K562 (cell line): ENCODE measurements around the gene TEX35. TPM values are rescaled to one million over a fixed set of nuclear protein-coding genes. Genes with fewer than 3 reads are reported as not detected.

ENCODE experiments used
- ATAC-seq: fragments of 200-7000 bp; cut with Tn5 transposase; 3 replicates; pipeline ENCODE4 v1.9.1; 2020; ENCODE audit warnings: moderate library complexity
- BruUV-seq: library from RNA; stranded (reverse); fragments of 400-500 nt; replicated peaks from 2 replicates; lab custom pipeline; 2021; lab: Mats Ljungman, UMichigan
- CTCF ChIA-PET: fragments of 300-600 bp; formaldehyde crosslinking; extraction: SDS; loops from one replicate; lab custom pipeline; 2021; ENCODE audit warnings: low intra/inter-chr PET ratio; lab: Yijun Ruan, JAX
- POLR2A ChIA-PET: fragments of 300-600, 350-650 bp; sonication (Branson Sonifier 250); formaldehyde crosslinking; extraction: SDS; loops from one replicate; lab custom pipeline; 2021; ENCODE audit warnings: antibody characterized with exemption, inconsistent platforms; lab: Yijun Ruan, JAX
- DNase-seq, 4 experiments: peaks; one replicate each; pipeline versions ENCODE4 v3.0.0 to v3.0.0-alpha.2; 2011 to 2018; ENCODE audit warnings: low spot score in 3 of 4, mixed read lengths in 3 of 4; ENCODE audit errors: extremely low read depth in 1 of 4
- FAIRE-seq: peaks from 2 replicates; lab custom pipeline; 2011; peaks lifted over from hg19 to GRCh38; lab: Jason Lieb, UNC
- H2AFZ ChIP-seq: 2 replicates; pipeline ENCODE4 v1.6.0; 2011; ENCODE audit warnings: low read depth, low read length, control low read depth, inconsistent platforms
- H3K27ac ChIP-seq: fragments of 200-600 bp; 3 replicates; pipeline ENCODE4 v1.8.0; 2011; ENCODE audit warnings: low read depth, mild to moderate bottlenecking, control low read depth, inconsistent platforms, low read length, moderate library complexity, mixed read lengths; ENCODE audit errors: extremely low read depth
- H3K27me3 ChIP-seq, 2 experiments: fragments of 300-600 bp in 1 of 2; 2 replicates in 1 of 2; 3 replicates in 1 of 2; pipeline versions ENCODE4 v1.6.0 to v1.8.0; 2011; ENCODE audit warnings: inconsistent platforms in 2 of 2, low read length in 2 of 2, mild to moderate bottlenecking in 1 of 2, mixed read lengths in 1 of 2, moderate library complexity in 1 of 2; ENCODE audit not compliant: control insufficient read depth in 2 of 2, insufficient read depth in 2 of 2
- H3K36me3 ChIP-seq: fragments of 300-600 bp; 3 replicates; pipeline ENCODE4 v1.8.0; 2011; ENCODE audit warnings: mild to moderate bottlenecking, low read length, inconsistent platforms; ENCODE audit not compliant: control insufficient read depth, insufficient read depth
- H3K4me1 ChIP-seq, 2 experiments: fragments of 200-600 bp in 1 of 2; replicated peaks in 1 of 2; 2 replicates in 1 of 2; 3 replicates in 1 of 2; pipeline versions ENCODE4 v1.5.1 to v1.8.0; 2011; ENCODE audit warnings: inconsistent platforms in 2 of 2, low read length in 2 of 2, mild to moderate bottlenecking in 1 of 2, mixed read lengths in 1 of 2, moderate library complexity in 1 of 2; ENCODE audit not compliant: control insufficient read depth in 2 of 2, insufficient read depth in 2 of 2
- H3K4me2 ChIP-seq: 2 replicates; pipeline ENCODE4 v1.6.1; 2011; ENCODE audit warnings: low read length, control low read depth, inconsistent platforms, mixed read lengths; ENCODE audit not compliant: insufficient read depth
- H3K4me3 ChIP-seq: fragments of 200-600 bp; sonication (generic), shearing (Covaris generic); 2 replicates; pipeline ENCODE4 v1.5.1; 2016; ENCODE audit warnings: control low read depth, inconsistent platforms
- H3K79me2 ChIP-seq: fragments of 200-600 bp; 3 replicates; pipeline ENCODE4 v1.8.0; 2011; ENCODE audit warnings: low read length, inconsistent platforms; ENCODE audit not compliant: control insufficient read depth, insufficient read depth
- H3K9ac ChIP-seq, 2 experiments: 2 replicates each; pipeline versions ENCODE4 v1.6.0 to v1.6.1; 2011; ENCODE audit warnings: low read depth in 2 of 2, low read length in 2 of 2, control low read depth in 1 of 2, inconsistent platforms in 1 of 2, mild to moderate bottlenecking in 1 of 2, mixed read lengths in 1 of 2; ENCODE audit not compliant: insufficient read depth in 1 of 2
- H3K9me1 ChIP-seq: one replicate; pipeline ENCODE4 v1.6.0; 2011; ENCODE audit warnings: inconsistent platforms, mild to moderate bottlenecking, low read length, moderate library complexity; ENCODE audit not compliant: control insufficient read depth, insufficient read depth
- H3K9me3 ChIP-seq: replicated peaks from 2 replicates; pipeline ENCODE4 v1.5.1; 2011; ENCODE audit warnings: low read depth, low read length, inconsistent platforms; ENCODE audit not compliant: control insufficient read depth, insufficient read depth
- H4K20me1 ChIP-seq: replicated peaks from 2 replicates; pipeline ENCODE4 v1.6.1; 2011; ENCODE audit warnings: low read length, inconsistent platforms, mixed read lengths; ENCODE audit not compliant: control insufficient read depth, insufficient read depth
- ARHGAP35 ChIP-seq: fragments of 450-650 bp; IDR thresholded peaks from 2 replicates; pipeline ENCODE4 v1.6.1; 2018; ENCODE audit not compliant: partially characterized antibody
- ARID3A ChIP-seq: IDR thresholded peaks from 2 replicates; pipeline ENCODE4 v1.6.1; 2012; ENCODE audit warnings: low read depth, low read length, improper control_type of control experiment, borderline replicate concordance
- CEBPB ChIP-seq: fragments of 450-650 bp; IDR thresholded peaks from 2 replicates; pipeline ENCODE4 v1.6.1; 2016; ENCODE audit warnings: missing genetic modification characterization, missing compliant biosample characterization
- E2F6 ChIP-seq, 2 experiments: IDR thresholded peaks; 2 replicates each; pipeline ENCODE4 v1.6.1; 2011; ENCODE audit warnings: borderline replicate concordance in 1 of 2, control low read depth in 1 of 2, low read depth in 1 of 2, low read length in 1 of 2, mild to moderate bottlenecking in 1 of 2, mixed read lengths in 1 of 2, moderate library complexity in 1 of 2; ENCODE audit not compliant: insufficient read depth in 1 of 2, insufficient read length in 1 of 2, poor library complexity in 1 of 2, severe bottlenecking in 1 of 2; ENCODE audit errors: extremely low read depth in 1 of 2
- ELF4 ChIP-seq: fragments of 450-650 bp; formaldehyde crosslinking; IDR thresholded peaks from 2 replicates; pipeline ENCODE4 v1.4.0; 2022; ENCODE audit warnings: missing genetic modification characterization
- GATAD2B ChIP-seq: fragments of 450-650 bp; IDR thresholded peaks from 2 replicates; pipeline ENCODE4 v1.6.1; 2017; ENCODE audit warnings: mild to moderate bottlenecking, borderline replicate concordance
- HMGN3 ChIP-seq: IDR thresholded peaks from 2 replicates; pipeline ENCODE4 v1.6.1; 2011; ENCODE audit warnings: borderline replicate concordance, low read depth, mild to moderate bottlenecking, mixed read lengths, low read length; ENCODE audit not compliant: insufficient read length; ENCODE audit errors: extremely low read depth
- HSF4 ChIP-seq: fragments of 250-450 bp; sonication (Bioruptor Pico); IDR thresholded peaks from 2 replicates; pipeline ENCODE4 v2.1.2; 2022; ENCODE audit warnings: mild to moderate bottlenecking, moderate library complexity, borderline replicate concordance
- KDM1A ChIP-seq, 2 experiments: fragments of 450-650 bp; IDR thresholded peaks; 2 replicates each; pipeline ENCODE4 v1.6.1; 2016; ENCODE audit warnings: mild to moderate bottlenecking in 2 of 2
- MECOM ChIP-seq: fragments of 250-450 bp; sonication (Bioruptor Pico); IDR thresholded peaks from 2 replicates; pipeline ENCODE4 v1.8.0; 2022; ENCODE audit warnings: inconsistent platforms
- RBM39 ChIP-seq: fragments of 200-400 bp; formaldehyde crosslinking; optimal IDR thresholded peaks from 2 replicates; pipeline ENCODE3; 2018; ENCODE audit warnings: low read depth, low read length
- SUPT5H ChIP-seq: fragments of 450-650 bp; IDR thresholded peaks from 2 replicates; pipeline ENCODE4 v1.6.1; 2016
- TBL1XR1 ChIP-seq, 2 experiments: IDR thresholded peaks; 2 replicates each; pipeline ENCODE4 v1.6.1; 2012; ENCODE audit warnings: improper control_type of control experiment in 2 of 2, low read length in 2 of 2, mild to moderate bottlenecking in 1 of 2
- ZNF764 ChIP-seq: fragments of 250-450 bp; sonication (Bioruptor Pico); IDR thresholded peaks from 2 replicates; pipeline ENCODE4 v1.4.0; 2020; ENCODE audit warnings: low read depth, mild to moderate bottlenecking, moderate library complexity
- ZNF780A ChIP-seq: fragments of 250-450 bp; sonication (Bioruptor Pico); IDR thresholded peaks from 2 replicates; pipeline ENCODE4 v1.5.0; 2021; ENCODE audit warnings: mild to moderate bottlenecking
- WGBS: fragments of 100-300 bp; shearing (Covaris generic); methylation state at CpG from one replicate; pipeline ENCODE4 v1.1.6; 2016; ENCODE audit warnings: low coverage, mixed read lengths; ENCODE audit not compliant: insufficient coverage; ENCODE audit errors: missing lambda C conversion rate; 5-methylcytosine and 5-hydroxymethylcytosine counted together
- in situ Hi-C: fragments of 300-500 bp; cut with MboI; formaldehyde crosslinking; loops from 4 replicates; pipeline ENCODE4 v1.15.0; 2018; ENCODE audit warnings: inconsistent platforms, mixed read lengths
- intact Hi-C: fragments of 100-400 bp; cut with micrococcal nuclease; formaldehyde crosslinking; loops from 2 replicates; pipeline ENCODE4 v1.14.2; 2022
- polyA plus RNA-seq, 8 experiments: library from polyadenylated mRNA; depleted of rRNA in 4 of 8; stranded (reverse) in 5 of 8; unstranded in 3 of 8; fragments of >200 nt; fragmentation: Nextera tagmentation in 2 of 8; fragmentation: Illumina TruSeq in 1 of 8; extraction: Ambion mirVana in 2 of 8; extraction: Trizol in 1 of 8; gene quantifications; 2 replicates each; pipeline versions ENCODE4 v1.2.1 to v1.2.3, GENCODE V29; 2011 to 2014; ENCODE audit warnings: inconsistent platforms in 1 of 8, missing spikeins in 1 of 8
- total RNA-seq, 7 experiments: library from RNA; depleted of rRNA in 6 of 7; stranded (reverse); fragments of >200 nt in 6 of 7; fragmentation: Illumina TruSeq in 2 of 7; extraction: Trizol in 2 of 7; gene quantifications; 2 replicates each; pipeline versions ENCODE4 v1.2.1 to v1.2.3, GENCODE V29; 2011 to 2021; ENCODE audit warnings: low replicate concordance in 1 of 7
- TF ChIP-seq, protein P1 (sequence below): sonication (generic); formaldehyde crosslinking; IDR thresholded peaks from 2 replicates; pipeline ENCODE4 v1.8.1; 2023; ENCODE audit warnings: missing genetic modification reagents, mild to moderate bottlenecking, borderline replicate concordance

Gene TEX35
- total and polyA plus RNA-seq, 9 of the 15 experiments (the other 6 are each of a cell fraction or from before 2014, with no cell fraction given) = not detected

- intact Hi-C loops = no loop called here
- H4K20me1 ChIP-seq = no peaks in the 10 kb centered on the region; the same call in 1 of the 2 replicates
- no peak overlapping the region for H3K27ac ChIP-seq
- in situ Hi-C loops = no loop called here
- H3K4me2 ChIP-seq = no peak overlapping the region
- H3K9me1 ChIP-seq = peaks cover 3% of the 10 kb centered on the region
- no peak overlapping the region for H3K4me3 ChIP-seq
- POLR2A ChIA-PET = no interaction called here
- no peak overlapping the region for H3K9ac ChIP-seq
- no peaks in the 10 kb centered on the region for H3K79me2 ChIP-seq
- H3K36me3 ChIP-seq = no peaks in the 10 kb centered on the region
- H3K9me3 ChIP-seq = no peaks in the 10 kb centered on the region
- ATAC-seq = no peak
- FAIRE-seq = no peak
- H2AFZ ChIP-seq = no peak overlapping the region
- 2% methylated on average over 6 of the region's 6 CpGs for WGBS
- peaks cover 4 to 8% of the 10 kb centered on the region in 2 experiments; a peak in 2 of 5 replicates for H3K4me1 ChIP-seq
- CTCF ChIA-PET = no interaction called here
- DNase-seq = no peak
- peaks cover 9 to 43% of the 10 kb centered on the region in 2 experiments; a peak in 3 of 5 replicates for H3K27me3 ChIP-seq
- BruUV-seq = no TSS peak
- TF ChIP-seq RBM39 (no peak), ELF4 (CRISPR knock-in tag) (no peak), E2F6 (IDR thresholded peaks at IDR 0.05; ENCODE audit: borderline replicate concordance in 1 of 2, extremely low read depth in 1 of 2, insufficient read depth in 1 of 2, insufficient read length in 1 of 2, low read depth in 1 of 2, low read length in 1 of 2, poor library complexity in 1 of 2, severe bottlenecking in 1 of 2) (no peak), ARID3A (no peak), TBL1XR1 (IDR thresholded peaks at IDR 0.05; ENCODE audit: low read length in 2 of 2) (no peak), CEBPB (tag) (no peak), SUPT5H (no peak), GATAD2B (no peak), MECOM (CRISPR knock-in tag) (no peak), ZNF780A (CRISPR knock-in tag) (no peak), HSF4 (no peak), ARHGAP35 (no peak), ZNF764 (CRISPR knock-in tag) (no peak), HMGN3 (no peak), KDM1A (IDR thresholded peaks at IDR 0.05) (no peak)
- TF ChIP-seq, protein P1, sequence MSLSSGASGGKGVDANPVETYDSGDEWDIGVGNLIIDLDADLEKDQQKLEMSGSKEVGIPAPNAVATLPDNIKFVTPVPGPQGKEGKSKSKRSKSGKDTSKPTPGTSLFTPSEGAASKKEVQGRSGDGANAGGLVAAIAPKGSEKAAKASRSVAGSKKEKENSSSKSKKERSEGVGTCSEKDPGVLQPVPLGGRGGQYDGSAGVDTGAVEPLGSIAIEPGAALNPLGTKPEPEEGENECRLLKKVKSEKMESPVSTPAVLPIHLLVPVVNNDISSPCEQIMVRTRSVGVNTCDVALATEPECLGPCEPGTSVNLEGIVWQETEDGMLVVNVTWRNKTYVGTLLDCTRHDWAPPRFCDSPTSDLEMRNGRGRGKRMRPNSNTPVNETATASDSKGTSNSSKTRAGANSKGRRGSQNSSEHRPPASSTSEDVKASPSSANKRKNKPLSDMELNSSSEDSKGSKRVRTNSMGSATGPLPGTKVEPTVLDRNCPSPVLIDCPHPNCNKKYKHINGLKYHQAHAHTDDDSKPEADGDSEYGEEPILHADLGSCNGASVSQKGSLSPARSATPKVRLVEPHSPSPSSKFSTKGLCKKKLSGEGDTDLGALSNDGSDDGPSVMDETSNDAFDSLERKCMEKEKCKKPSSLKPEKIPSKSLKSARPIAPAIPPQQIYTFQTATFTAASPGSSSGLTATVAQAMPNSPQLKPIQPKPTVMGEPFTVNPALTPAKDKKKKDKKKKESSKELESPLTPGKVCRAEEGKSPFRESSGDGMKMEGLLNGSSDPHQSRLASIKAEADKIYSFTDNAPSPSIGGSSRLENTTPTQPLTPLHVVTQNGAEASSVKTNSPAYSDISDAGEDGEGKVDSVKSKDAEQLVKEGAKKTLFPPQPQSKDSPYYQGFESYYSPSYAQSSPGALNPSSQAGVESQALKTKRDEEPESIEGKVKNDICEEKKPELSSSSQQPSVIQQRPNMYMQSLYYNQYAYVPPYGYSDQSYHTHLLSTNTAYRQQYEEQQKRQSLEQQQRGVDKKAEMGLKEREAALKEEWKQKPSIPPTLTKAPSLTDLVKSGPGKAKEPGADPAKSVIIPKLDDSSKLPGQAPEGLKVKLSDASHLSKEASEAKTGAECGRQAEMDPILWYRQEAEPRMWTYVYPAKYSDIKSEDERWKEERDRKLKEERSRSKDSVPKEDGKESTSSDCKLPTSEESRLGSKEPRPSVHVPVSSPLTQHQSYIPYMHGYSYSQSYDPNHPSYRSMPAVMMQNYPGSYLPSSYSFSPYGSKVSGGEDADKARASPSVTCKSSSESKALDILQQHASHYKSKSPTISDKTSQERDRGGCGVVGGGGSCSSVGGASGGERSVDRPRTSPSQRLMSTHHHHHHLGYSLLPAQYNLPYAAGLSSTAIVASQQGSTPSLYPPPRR (CRISPR knock-in tag) = no peak
Measured at GRCh38 chr1:178503849-178504248, 9.1 kb upstream of the TEX35 start.
